SU-DHL-6 (cell line): ENCODE results near the gene HOXA11.

Source experiments
- H2AFZ ChIP-seq: fragments of 200-600 bp; sonication (generic); 2 replicates; pipeline ENCODE4 v1.6.1; 2014; ENCODE audit warnings: low read depth, mild to moderate bottlenecking, moderate library complexity, mixed read lengths, antibody characterized with exemption, low read length; ENCODE audit not compliant: severe bottlenecking
- H3F3A ChIP-seq: fragments of 200-600 bp; shearing (Covaris generic); 2 replicates; pipeline ENCODE4 v1.6.0; 2016; ENCODE audit warnings: antibody characterized with exemption, mild to moderate bottlenecking; ENCODE audit not compliant: insufficient read depth
- H3K27ac ChIP-seq: fragments of 200-600 bp; sonication (generic); 2 replicates; pipeline ENCODE4 v1.5.1; 2016; ENCODE audit warnings: low read depth, mild to moderate bottlenecking, low read length, moderate library complexity, mixed read lengths
- H3K27me3 ChIP-seq: fragments of 200-600 bp; sonication (generic), shearing (Covaris generic); 2 replicates; pipeline ENCODE4 v1.6.0; 2014; ENCODE audit warnings: mild to moderate bottlenecking, low read length
- H3K36me3 ChIP-seq: fragments of 200-600 bp; sonication (generic); 2 replicates; pipeline ENCODE4 v1.6.1; 2014; ENCODE audit warnings: mild to moderate bottlenecking, low read length, mixed read lengths
- H3K4me2 ChIP-seq: fragments of 300-600, 200-600 bp; shearing (Covaris generic), sonication (generic); 2 replicates; pipeline ENCODE4 v1.6.0; 2014; ENCODE audit warnings: low read length, low read depth, mild to moderate bottlenecking; ENCODE audit not compliant: poor library complexity, severe bottlenecking
- H3K4me3 ChIP-seq: fragments of 200-600 bp; sonication (generic); 2 replicates; pipeline ENCODE4 v1.5.1; 2014; ENCODE audit warnings: antibody characterized with exemption, low read length, mild to moderate bottlenecking, mixed read lengths; ENCODE audit not compliant: insufficient read depth, poor library complexity, severe bottlenecking
- H3K79me2 ChIP-seq: fragments of 200-600 bp; sonication (generic); 2 replicates; pipeline ENCODE4 v1.6.1; 2014; ENCODE audit warnings: mild to moderate bottlenecking, low read length, moderate library complexity; ENCODE audit not compliant: insufficient read depth
- H3K9ac ChIP-seq: fragments of 200-600 bp; sonication (generic); 2 replicates; pipeline ENCODE4 v1.7.0; 2014; ENCODE audit warnings: mild to moderate bottlenecking, low read length
- H3K9me2 ChIP-seq: fragments of 200-600 bp; sonication (generic); replicated peaks from 2 replicates; pipeline ENCODE4 v1.6.1; 2014; ENCODE audit warnings: low read length; ENCODE audit not compliant: insufficient read depth
- H3K9me3 ChIP-seq: fragments of 200-600 bp; sonication (generic); 2 replicates; pipeline ENCODE4 v1.6.1; 2014; ENCODE audit warnings: low read length, mixed read lengths; ENCODE audit not compliant: insufficient read depth
- H4K20me1 ChIP-seq: fragments of 200-600 bp; sonication (generic); 2 replicates; pipeline ENCODE4 v1.6.1; 2014; ENCODE audit warnings: low read depth, mild to moderate bottlenecking, antibody characterized with exemption, low read length, moderate library complexity, mixed read lengths
- CTCF ChIP-seq: fragments of 200-600 bp; sonication (generic); IDR thresholded peaks from one replicate; pipeline ENCODE4 v1.5.1; 2017; ENCODE audit warnings: antibody characterized with exemption, mild to moderate bottlenecking, low read length, moderate library complexity; ENCODE audit not compliant: insufficient read depth, poor library complexity, severe bottlenecking
- EZH2phosphoT487 ChIP-seq: fragments of 200-600 bp; sonication (generic), shearing (Covaris generic); conservative IDR thresholded peaks from 2 replicates; pipeline ENCODE4 v1.6.1; 2018; ENCODE audit warnings: mild to moderate bottlenecking, antibody characterized with exemption, low read length, moderate library complexity, mixed read lengths

Gene HOXA11

DNA sequence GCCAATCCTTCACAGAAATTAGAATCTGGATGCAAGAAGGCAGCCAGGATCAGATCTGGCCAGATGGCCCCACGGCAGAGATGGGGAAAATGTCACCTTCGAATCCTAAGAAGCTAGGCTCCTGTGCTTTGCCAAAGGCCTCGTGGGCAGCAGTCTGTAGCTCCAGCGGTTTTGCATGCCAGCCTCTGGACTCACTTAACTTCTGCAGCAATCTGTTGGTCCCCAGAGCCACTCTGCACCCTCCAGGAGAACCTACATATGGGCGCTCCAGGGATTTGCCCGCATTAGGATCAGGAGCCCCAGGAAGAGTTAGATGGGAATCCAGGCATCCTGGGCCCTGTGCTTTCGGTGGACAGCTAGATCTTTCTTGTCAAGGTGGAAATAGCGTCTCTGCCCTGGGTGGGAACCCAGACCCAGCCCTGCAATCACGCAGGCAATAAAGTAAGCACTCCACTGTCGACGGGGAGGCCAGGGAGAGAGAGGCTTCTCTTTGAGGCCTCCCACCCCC is 25.0 kb upstream of the HOXA11 start:
- no peak overlapping the region for H3K4me2 ChIP-seq
- H4K20me1 ChIP-seq = no peaks in the 10 kb centered on the region
- H3K27me3 ChIP-seq = no peaks in the 10 kb centered on the region
- H3K79me2 ChIP-seq = no peaks in the 10 kb centered on the region
- H3K9me3 ChIP-seq = no peaks in the 10 kb centered on the region
- no peaks in the 10 kb centered on the region for H3K36me3 ChIP-seq
- no peak overlapping the region for H3K27ac ChIP-seq
- no peak overlapping the region for H3K9ac ChIP-seq
- H3K4me3 ChIP-seq = no peak overlapping the region
- H2AFZ ChIP-seq = no peak overlapping the region
- H3K9me2 ChIP-seq = no peaks in the 10 kb centered on the region
- H3F3A ChIP-seq = no peaks in the 10 kb centered on the region
- no peak for TF ChIP-seq CTCF
- TF ChIP-seq EZH2phosphoT487 = no peak

- Histone ChIP-seq H3K27me3 (no peaks in the 10 kb centered on the region), H3K79me2 (no peaks in the 10 kb centered on the region), H3K4me2 (no peak overlapping the region), H2AFZ (no peak overlapping the region), H3K36me3 (no peaks in the 10 kb centered on the region), H3K9ac (no peak overlapping the region), H4K20me1 (no peaks in the 10 kb centered on the region), H3K9me3 (no peaks in the 10 kb centered on the region), H3K9me2 (no peaks in the 10 kb centered on the region), H3K4me3 (no peak overlapping the region), H3K27ac (no peak overlapping the region), H3F3A (no peaks in the 10 kb centered on the region)
- TF ChIP-seq CTCF (no peak), EZH2phosphoT487 (no peak)
Observed at GRCh38 chr7:27208998-27209397, 24.0 kb upstream of the HOXA11 start.

GRCh38 chr7:27207348-27207985 is 22.4 kb upstream of the HOXA11 start:
- H3F3A ChIP-seq = no peaks in the 10 kb centered on the region
- H3K9me2 ChIP-seq = no peaks in the 10 kb centered on the region
- no peak overlapping the region for H3K27ac ChIP-seq
- H3K9me3 ChIP-seq = no peaks in the 10 kb centered on the region
- no peak overlapping the region for H3K9ac ChIP-seq
- no peak for TF ChIP-seq EZH2phosphoT487
- TF ChIP-seq CTCF = no peak
- no peaks in the 10 kb centered on the region for H3K36me3 ChIP-seq
- no peak overlapping the region for H3K4me2 ChIP-seq
- no peak overlapping the region for H2AFZ ChIP-seq
- H3K79me2 ChIP-seq = no peaks in the 10 kb centered on the region
- H3K27me3 ChIP-seq = no peaks in the 10 kb centered on the region
- no peak overlapping the region for H3K4me3 ChIP-seq
- H4K20me1 ChIP-seq = no peaks in the 10 kb centered on the region
